HepG2 (cell line): Measurements from ENCODE around the gene NOXO1. TPM values are rescaled to one million over a fixed set of nuclear protein-coding genes. Genes with fewer than 3 reads are reported as not detected.
A peak's percentile ranks its signal among the peaks of the same experiment; 100 is the strongest.

ENCODE experiments used
- BORCS8-MEF2B ChIP-seq: sonication (generic); formaldehyde crosslinking; IDR thresholded peaks from 2 replicates; pipeline ENCODE4 v1.8.0; 2022; ENCODE audit warnings: mild to moderate bottlenecking, missing genetic modification reagents
- CREM ChIP-seq, 2 experiments: sonication (generic) in 1 of 2; formaldehyde crosslinking in 1 of 2; IDR thresholded peaks; 2 replicates each; pipeline versions ENCODE4 v1.4.0 to v1.6.1; 2016 to 2020; ENCODE audit warnings: antibody characterized with exemption in 1 of 2, mild to moderate bottlenecking in 1 of 2, missing genetic modification reagents in 1 of 2
- KDM6A ChIP-seq: IDR thresholded peaks from 2 replicates; pipeline ENCODE4 v1.6.1; 2016; ENCODE audit warnings: low read depth
- KLF11 ChIP-seq: IDR thresholded peaks from 2 replicates; pipeline ENCODE4 v1.6.1; 2016; ENCODE audit warnings: missing compliant biosample characterization
- MIER3 ChIP-seq: IDR thresholded peaks from 2 replicates; pipeline ENCODE4 v1.6.1; 2016; ENCODE audit warnings: missing compliant biosample characterization, borderline replicate concordance
- MXD4 ChIP-seq: IDR thresholded peaks from 2 replicates; pipeline ENCODE4 v1.6.1; 2016; ENCODE audit warnings: mild to moderate bottlenecking, missing biosample characterization, missing genetic modification reagents
- NCOA2 ChIP-seq: sonication (generic); formaldehyde crosslinking; IDR thresholded peaks from 2 replicates; pipeline ENCODE4 v1.8.0; 2022; ENCODE audit warnings: inconsistent platforms
- NFKBIZ ChIP-seq: IDR thresholded peaks from 2 replicates; pipeline ENCODE4 v1.6.1; 2018; ENCODE audit warnings: missing genetic modification reagents, missing compliant biosample characterization
- PAF1 ChIP-seq: IDR thresholded peaks from 2 replicates; pipeline ENCODE4 v1.6.1; 2016; ENCODE audit warnings: missing genetic modification reagents, missing compliant biosample characterization
- RORA ChIP-seq: sonication (generic); formaldehyde crosslinking; IDR thresholded peaks from 2 replicates; pipeline ENCODE4 v1.5.0; 2020; ENCODE audit warnings: mild to moderate bottlenecking, missing genetic modification reagents, moderate library complexity
- SALL1 ChIP-seq: sonication (generic); formaldehyde crosslinking; IDR thresholded peaks from 2 replicates; pipeline ENCODE4 v1.8.0; 2022; ENCODE audit warnings: mild to moderate bottlenecking, missing genetic modification reagents
- SALL2 ChIP-seq: sonication (generic); formaldehyde crosslinking; IDR thresholded peaks from 2 replicates; pipeline ENCODE4 v1.8.1; 2023; ENCODE audit warnings: mild to moderate bottlenecking, missing genetic modification reagents, inconsistent platforms
- THYN1 ChIP-seq: sonication (generic); formaldehyde crosslinking; IDR thresholded peaks from 2 replicates; pipeline ENCODE4 v1.8.1; 2023; ENCODE audit warnings: low read depth, mild to moderate bottlenecking, moderate library complexity, missing genetic modification reagents, borderline replicate concordance
- ZNF17 ChIP-seq: sonication (generic); formaldehyde crosslinking; IDR thresholded peaks from 2 replicates; pipeline ENCODE4 v1.5.0; 2020; ENCODE audit warnings: mild to moderate bottlenecking, missing genetic modification reagents
- ZNF232 ChIP-seq: sonication (generic); formaldehyde crosslinking; IDR thresholded peaks from 2 replicates; pipeline ENCODE4 v1.4.0; 2020; ENCODE audit warnings: missing genetic modification reagents, borderline replicate concordance
- ZNF451 ChIP-seq: sonication (generic); formaldehyde crosslinking; IDR thresholded peaks from 2 replicates; pipeline ENCODE4 v1.5.0; 2020; ENCODE audit warnings: mild to moderate bottlenecking, missing genetic modification reagents
- ZNF660 ChIP-seq: sonication (generic); formaldehyde crosslinking; IDR thresholded peaks from 2 replicates; pipeline ENCODE4 v1.5.1; 2020; ENCODE audit warnings: mild to moderate bottlenecking, low read depth, missing genetic modification reagents, borderline replicate concordance
- ZNF737 ChIP-seq: sonication (generic); formaldehyde crosslinking; IDR thresholded peaks from 2 replicates; pipeline ENCODE4 v1.5.0; 2020; ENCODE audit warnings: missing genetic modification reagents, mild to moderate bottlenecking, borderline replicate concordance
- ZNF761 ChIP-seq: sonication (generic); formaldehyde crosslinking; conservative IDR thresholded peaks from 2 replicates; pipeline ENCODE4 v1.4.0; 2020; ENCODE audit warnings: mild to moderate bottlenecking, missing genetic modification reagents
- ZNF776 ChIP-seq: sonication (generic); formaldehyde crosslinking; IDR thresholded peaks from 2 replicates; pipeline ENCODE4 v1.4.0; 2020; ENCODE audit warnings: mild to moderate bottlenecking, missing genetic modification reagents
- ZNF792 ChIP-seq: IDR thresholded peaks from 2 replicates; pipeline ENCODE4 v1.6.1; 2016
- ZSCAN22 ChIP-seq: sonication (generic); formaldehyde crosslinking; IDR thresholded peaks from 2 replicates; pipeline ENCODE4 v1.4.0; 2020; ENCODE audit warnings: mild to moderate bottlenecking, missing genetic modification reagents
- polyA plus RNA-seq, 8 experiments: library from polyadenylated mRNA; depleted of rRNA in 3 of 8; stranded (reverse) in 7 of 8; unstranded in 1 of 8; fragments of >200 nt; fragmentation: Illumina TruSeq in 4 of 8; extraction: Trizol in 4 of 8; gene quantifications; 2 replicates each; pipeline versions ENCODE4 v1.2.1 to v1.2.3, GENCODE V29; 2011 to 2016; ENCODE audit warnings: low read depth in 4 of 8, missing spikeins in 1 of 8, mixed read lengths in 1 of 8; ENCODE audit not compliant: insufficient read depth in 1 of 8
- total RNA-seq, 5 experiments: library from RNA; depleted of rRNA; stranded (reverse); fragments of >200 nt; fragmentation: Illumina TruSeq; extraction: Trizol; gene quantifications; 2 replicates each; pipeline ENCODE4 v1.2.3, GENCODE V29; 2016; ENCODE audit warnings: low read depth in 1 of 5
- TF ChIP-seq, protein P1 (sequence below): sonication (generic); formaldehyde crosslinking; IDR thresholded peaks from 2 replicates; pipeline ENCODE4 v1.4.0; 2020; ENCODE audit warnings: mild to moderate bottlenecking, missing genetic modification reagents, borderline replicate concordance
- TF ChIP-seq, protein P2 (sequence below): sonication (generic); formaldehyde crosslinking; IDR thresholded peaks from 2 replicates; pipeline ENCODE4 v1.5.1; 2020; ENCODE audit warnings: missing genetic modification reagents, mild to moderate bottlenecking, borderline replicate concordance

NOXO1 gene
- total and polyA plus RNA-seq, 2 of the 13 experiments (the other 11 are each of a cell fraction or from before 2014, with no cell fraction given): 0.69 to 1.4 TPM

DNA sequence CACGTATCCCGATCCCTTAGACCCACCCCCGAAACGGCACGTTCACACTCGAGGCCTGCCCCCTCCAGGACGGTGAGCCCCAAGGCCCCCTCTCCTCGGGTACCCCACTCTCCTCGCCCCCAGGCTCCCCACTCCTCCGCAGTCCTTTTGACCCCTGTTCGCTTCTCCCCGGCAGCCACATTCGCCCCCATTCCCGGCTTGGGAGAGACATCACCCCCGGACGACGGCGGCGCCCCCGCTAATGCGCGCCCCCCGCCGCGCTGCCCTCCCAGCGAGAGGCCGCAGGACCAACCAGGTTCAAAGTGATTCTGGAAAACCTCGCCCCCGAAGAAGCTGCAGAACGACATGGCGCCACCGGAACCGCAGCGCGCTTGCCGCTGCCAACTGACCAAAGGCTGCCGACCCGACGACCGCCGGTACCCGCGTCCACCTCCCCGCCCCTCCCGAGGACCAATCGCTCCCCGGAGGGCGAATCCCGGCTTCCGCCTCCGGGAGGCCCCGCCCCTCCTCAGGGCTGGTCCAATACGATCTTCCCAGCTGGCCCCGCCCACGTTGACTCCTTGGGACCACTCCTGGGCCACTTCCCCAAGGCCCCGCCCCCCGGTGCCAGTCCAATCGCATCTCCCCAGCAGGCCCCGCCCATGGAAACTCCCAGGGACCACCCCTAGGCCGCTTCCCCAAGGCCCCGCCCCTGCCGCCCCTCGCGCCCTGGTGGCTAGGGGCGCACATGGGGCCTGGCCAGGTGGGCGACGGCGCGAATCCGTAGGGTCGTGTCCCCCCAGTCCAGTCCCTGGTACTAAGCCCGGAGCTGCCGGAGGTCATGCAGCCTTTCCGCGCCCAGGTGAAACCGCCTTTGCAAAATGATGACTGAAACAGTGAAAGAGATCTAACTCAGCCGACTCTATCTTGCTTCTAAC lies 38.2 kb downstream of the NOXO1 start, which contains the start of gene MSRB1 (continued):
- TF ChIP-seq RORA (CRISPR knock-in tag) (no peak), MIER3 (CRISPR knock-in tag) (0 out of 2 replicates have a peak, but pooled peaks have one; percentile 14), NFKBIZ (CRISPR knock-in tag) (peak; percentile 39; the same call in 1 of the 2 replicates), ZNF660 (CRISPR knock-in tag) (0 out of 2 replicates have a peak, but pooled peaks have one; percentile 22), SALL2 (CRISPR knock-in tag) (0 out of 2 replicates have a peak, but pooled peaks have one; percentile 45), PAF1 (CRISPR knock-in tag) (no peak), ZSCAN22 (CRISPR knock-in tag) (peak; percentile 89), ZNF737 (no peak), ZNF776 (CRISPR knock-in tag) (0 out of 2 replicates have a peak, but pooled peaks have one; percentile 65), MXD4 (CRISPR knock-in tag) (no peak), THYN1 (CRISPR knock-in tag) (no peak), ZNF17 (CRISPR knock-in tag) (no peak), SALL1 (CRISPR knock-in tag) (peak; percentile 47; the same call in 1 of the 2 replicates), BORCS8-MEF2B (CRISPR knock-in tag) (peak; percentile 62), CREM (IDR thresholded peaks at IDR 0.05) (no peak), CREM (CRISPR knock-in tag; IDR thresholded peaks at IDR 0.05) (no peak), ZNF451 (no peak), ZNF232 (CRISPR knock-in tag) (no peak), KLF11 (CRISPR knock-in tag) (peak; percentile 88), ZNF792 (CRISPR knock-in tag) (peak; percentile 61), KDM6A (CRISPR knock-in tag) (no peak), NCOA2 (CRISPR knock-in tag) (no peak; the same call in 1 of the 2 replicates), ZNF761 (CRISPR knock-in tag) (peak; percentile 63)
- TF ChIP-seq, protein P1, sequence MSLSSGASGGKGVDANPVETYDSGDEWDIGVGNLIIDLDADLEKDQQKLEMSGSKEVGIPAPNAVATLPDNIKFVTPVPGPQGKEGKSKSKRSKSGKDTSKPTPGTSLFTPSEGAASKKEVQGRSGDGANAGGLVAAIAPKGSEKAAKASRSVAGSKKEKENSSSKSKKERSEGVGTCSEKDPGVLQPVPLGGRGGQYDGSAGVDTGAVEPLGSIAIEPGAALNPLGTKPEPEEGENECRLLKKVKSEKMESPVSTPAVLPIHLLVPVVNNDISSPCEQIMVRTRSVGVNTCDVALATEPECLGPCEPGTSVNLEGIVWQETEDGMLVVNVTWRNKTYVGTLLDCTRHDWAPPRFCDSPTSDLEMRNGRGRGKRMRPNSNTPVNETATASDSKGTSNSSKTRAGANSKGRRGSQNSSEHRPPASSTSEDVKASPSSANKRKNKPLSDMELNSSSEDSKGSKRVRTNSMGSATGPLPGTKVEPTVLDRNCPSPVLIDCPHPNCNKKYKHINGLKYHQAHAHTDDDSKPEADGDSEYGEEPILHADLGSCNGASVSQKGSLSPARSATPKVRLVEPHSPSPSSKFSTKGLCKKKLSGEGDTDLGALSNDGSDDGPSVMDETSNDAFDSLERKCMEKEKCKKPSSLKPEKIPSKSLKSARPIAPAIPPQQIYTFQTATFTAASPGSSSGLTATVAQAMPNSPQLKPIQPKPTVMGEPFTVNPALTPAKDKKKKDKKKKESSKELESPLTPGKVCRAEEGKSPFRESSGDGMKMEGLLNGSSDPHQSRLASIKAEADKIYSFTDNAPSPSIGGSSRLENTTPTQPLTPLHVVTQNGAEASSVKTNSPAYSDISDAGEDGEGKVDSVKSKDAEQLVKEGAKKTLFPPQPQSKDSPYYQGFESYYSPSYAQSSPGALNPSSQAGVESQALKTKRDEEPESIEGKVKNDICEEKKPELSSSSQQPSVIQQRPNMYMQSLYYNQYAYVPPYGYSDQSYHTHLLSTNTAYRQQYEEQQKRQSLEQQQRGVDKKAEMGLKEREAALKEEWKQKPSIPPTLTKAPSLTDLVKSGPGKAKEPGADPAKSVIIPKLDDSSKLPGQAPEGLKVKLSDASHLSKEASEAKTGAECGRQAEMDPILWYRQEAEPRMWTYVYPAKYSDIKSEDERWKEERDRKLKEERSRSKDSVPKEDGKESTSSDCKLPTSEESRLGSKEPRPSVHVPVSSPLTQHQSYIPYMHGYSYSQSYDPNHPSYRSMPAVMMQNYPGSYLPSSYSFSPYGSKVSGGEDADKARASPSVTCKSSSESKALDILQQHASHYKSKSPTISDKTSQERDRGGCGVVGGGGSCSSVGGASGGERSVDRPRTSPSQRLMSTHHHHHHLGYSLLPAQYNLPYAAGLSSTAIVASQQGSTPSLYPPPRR (CRISPR knock-in tag): 0 out of 2 replicates have a peak, but pooled peaks have one; percentile 55
- TF ChIP-seq, protein P2, sequence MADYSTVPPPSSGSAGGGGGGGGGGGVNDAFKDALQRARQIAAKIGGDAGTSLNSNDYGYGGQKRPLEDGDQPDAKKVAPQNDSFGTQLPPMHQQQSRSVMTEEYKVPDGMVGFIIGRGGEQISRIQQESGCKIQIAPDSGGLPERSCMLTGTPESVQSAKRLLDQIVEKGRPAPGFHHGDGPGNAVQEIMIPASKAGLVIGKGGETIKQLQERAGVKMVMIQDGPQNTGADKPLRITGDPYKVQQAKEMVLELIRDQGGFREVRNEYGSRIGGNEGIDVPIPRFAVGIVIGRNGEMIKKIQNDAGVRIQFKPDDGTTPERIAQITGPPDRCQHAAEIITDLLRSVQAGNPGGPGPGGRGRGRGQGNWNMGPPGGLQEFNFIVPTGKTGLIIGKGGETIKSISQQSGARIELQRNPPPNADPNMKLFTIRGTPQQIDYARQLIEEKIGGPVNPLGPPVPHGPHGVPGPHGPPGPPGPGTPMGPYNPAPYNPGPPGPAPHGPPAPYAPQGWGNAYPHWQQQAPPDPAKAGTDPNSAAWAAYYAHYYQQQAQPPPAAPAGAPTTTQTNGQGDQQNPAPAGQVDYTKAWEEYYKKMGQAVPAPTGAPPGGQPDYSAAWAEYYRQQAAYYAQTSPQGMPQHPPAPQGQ: no peak
